HEK293 (cell line): ENCODE measurements around the gene MAZ.

ENCODE experiments used
- CTCF ChIA-PET: fragments of 350-600 bp; formaldehyde crosslinking; extraction: SDS; loops from one replicate; lab custom pipeline; 2021; ENCODE audit warnings: antibody characterized with exemption; lab: Yijun Ruan, JAX
- POLR2A ChIA-PET: fragments of 300-600 bp; formaldehyde crosslinking; extraction: SDS; loops from one replicate; lab custom pipeline; 2020; ENCODE audit warnings: antibody characterized with exemption, inconsistent platforms; lab: Yijun Ruan, JAX
- H3K27ac ChIP-seq: fragments of 200-500 bp; sonication (Bioruptor generic); 2 replicates; pipeline ENCODE4 v1.5.1; 2014; ENCODE audit warnings: low read depth, low read length, control low read depth, inconsistent platforms; ENCODE audit errors: extremely low read depth
- H3K36me3 ChIP-seq, 2 experiments: fragments of 200-500 bp in 1 of 2; sonication (Bioruptor generic) in 1 of 2; 1 replicate in 1 of 2; 2 replicates in 1 of 2; pipeline ENCODE4 v1.5.1; 2014 to 2017; ENCODE audit warnings: inconsistent platforms in 2 of 2, low read length in 2 of 2; ENCODE audit not compliant: control insufficient read depth in 2 of 2, insufficient read depth in 1 of 2
- H3K4me1 ChIP-seq: fragments of 200-500 bp; sonication (Bioruptor generic); 2 replicates; pipeline ENCODE4 v1.5.1; 2014; ENCODE audit warnings: mild to moderate bottlenecking, low read length, inconsistent platforms; ENCODE audit not compliant: control insufficient read depth, insufficient read depth
- H3K4me3 ChIP-seq: 2 replicates; pipeline ENCODE4 v1.5.1; 2011; ENCODE audit warnings: low read depth, mild to moderate bottlenecking, control low read depth, low read length, moderate library complexity
- H3K9me3 ChIP-seq: fragments of 200-500 bp; sonication (Bioruptor generic); 2 replicates; pipeline ENCODE4 v1.5.1; 2014; ENCODE audit warnings: low read depth, low read length, inconsistent platforms; ENCODE audit not compliant: control insufficient read depth, insufficient read depth
- HIC1 ChIP-seq: fragments of 450-650 bp; formaldehyde crosslinking; IDR thresholded peaks from 2 replicates; pipeline ENCODE4 v1.5.1; 2016; ENCODE audit warnings: missing biosample characterization, missing genetic modification characterization
- HOXC10 ChIP-seq: sonication (generic); formaldehyde crosslinking; IDR thresholded peaks from 2 replicates; pipeline ENCODE4 v1.8.1; 2023; ENCODE audit warnings: mild to moderate bottlenecking, missing genetic modification reagents
- IKZF3 ChIP-seq: fragments of 450-650 bp; IDR thresholded peaks from 2 replicates; pipeline ENCODE4 v1.5.0; 2018; ENCODE audit warnings: missing biosample characterization, mild to moderate bottlenecking, missing genetic modification characterization, moderate library complexity
- INSM2 ChIP-seq: fragments of 450-650 bp; formaldehyde crosslinking; IDR thresholded peaks from 2 replicates; pipeline ENCODE4 v1.5.1; 2016; ENCODE audit warnings: missing biosample characterization, missing genetic modification characterization
- KLF1 ChIP-seq: fragments of 450-650 bp; formaldehyde crosslinking; IDR thresholded peaks from 2 replicates; pipeline ENCODE4 v1.5.1; 2016; ENCODE audit warnings: missing biosample characterization, missing genetic modification characterization
- KLF17 ChIP-seq: fragments of 450-650 bp; formaldehyde crosslinking; IDR thresholded peaks from 2 replicates; pipeline ENCODE4 v1.5.1; 2016; ENCODE audit warnings: missing biosample characterization, missing genetic modification characterization
- PATZ1 ChIP-seq: fragments of 450-650 bp; formaldehyde crosslinking; IDR thresholded peaks from 2 replicates; pipeline ENCODE4 v1.5.1; 2016; ENCODE audit warnings: missing biosample characterization, missing genetic modification characterization
- PRDM1 ChIP-seq: fragments of 450-650 bp; formaldehyde crosslinking; IDR thresholded peaks from 2 replicates; pipeline ENCODE4; 2016; ENCODE audit warnings: missing biosample characterization, missing genetic modification characterization
- PRDM10 ChIP-seq: fragments of 450-650 bp; formaldehyde crosslinking; IDR thresholded peaks from 2 replicates; pipeline ENCODE4 v1.5.1; 2016; ENCODE audit warnings: missing biosample characterization, missing genetic modification characterization
- ZBTB21 ChIP-seq: fragments of 450-650 bp; formaldehyde crosslinking; IDR thresholded peaks from 2 replicates; pipeline ENCODE4 v1.5.1; 2017; ENCODE audit warnings: missing biosample characterization, missing genetic modification characterization
- ZBTB8A ChIP-seq: fragments of 450-650 bp; formaldehyde crosslinking; IDR thresholded peaks from 2 replicates; pipeline ENCODE4 v1.5.1; 2016; ENCODE audit warnings: missing biosample characterization, missing genetic modification characterization
- ZEB2 ChIP-seq: fragments of 450-650 bp; formaldehyde crosslinking; IDR thresholded peaks from 2 replicates; pipeline ENCODE4 v1.5.1; 2016; ENCODE audit warnings: missing biosample characterization, missing genetic modification characterization
- ZNF133 ChIP-seq: fragments of 450-650 bp; formaldehyde crosslinking; IDR thresholded peaks from 2 replicates; pipeline ENCODE4 v1.5.1; 2016; ENCODE audit warnings: missing biosample characterization, missing genetic modification characterization
- ZNF184 ChIP-seq: fragments of 450-650 bp; IDR thresholded peaks from 2 replicates; pipeline ENCODE4 v1.5.1; 2018; ENCODE audit warnings: missing biosample characterization, mild to moderate bottlenecking, missing genetic modification characterization
- ZNF19 ChIP-seq: fragments of 450-650 bp; formaldehyde crosslinking; IDR thresholded peaks from 2 replicates; pipeline ENCODE4; 2016; ENCODE audit warnings: missing biosample characterization, missing genetic modification characterization, low read depth
- ZNF335 ChIP-seq: fragments of 450-650 bp; formaldehyde crosslinking; conservative IDR thresholded peaks from 2 replicates; pipeline ENCODE4 v1.5.1; 2016; ENCODE audit warnings: missing biosample characterization, missing genetic modification characterization
- ZNF341 ChIP-seq: fragments of 450-650 bp; formaldehyde crosslinking; IDR thresholded peaks from 2 replicates; pipeline ENCODE4; 2016; ENCODE audit warnings: low read depth, missing biosample characterization, missing genetic modification characterization
- ZNF391 ChIP-seq: fragments of 450-650 bp; formaldehyde crosslinking; IDR thresholded peaks from 2 replicates; pipeline ENCODE4 v1.5.1; 2016; ENCODE audit warnings: low read depth, missing biosample characterization, missing genetic modification characterization, borderline replicate concordance
- ZNF394 ChIP-seq: fragments of 450-650 bp; formaldehyde crosslinking; IDR thresholded peaks from 2 replicates; pipeline ENCODE4 v1.5.1; 2016; ENCODE audit warnings: missing biosample characterization, missing genetic modification characterization, mild to moderate bottlenecking, moderate library complexity, borderline replicate concordance
- ZNF398 ChIP-seq: fragments of 450-650 bp; formaldehyde crosslinking; IDR thresholded peaks from 2 replicates; pipeline ENCODE4 v1.5.1; 2017; ENCODE audit warnings: missing biosample characterization, missing genetic modification characterization
- ZNF600 ChIP-seq: fragments of 450-650 bp; formaldehyde crosslinking; IDR thresholded peaks from 2 replicates; pipeline ENCODE4 v1.5.1; 2016; ENCODE audit warnings: missing biosample characterization, missing genetic modification characterization
- ZNF776 ChIP-seq: fragments of 450-650 bp; formaldehyde crosslinking; IDR thresholded peaks from 2 replicates; pipeline ENCODE4 v1.5.0; 2017; ENCODE audit warnings: missing biosample characterization, missing genetic modification characterization, borderline replicate concordance

Gene MAZ

GRCh38 chr16:29775742-29776408, 30.5 kb upstream of the MAZ start:
- ChIA-PET POLR2A (no interaction called here), CTCF (interaction anchor here (0.7 kb wide), 1 partner anchor 146 kb away, joined by 3 read pairs; no protein-coding TSS in a partner anchor)
- no peaks in the 10 kb centered on the region for H3K4me1 ChIP-seq
- no peak overlapping the region for H3K27ac ChIP-seq
- H3K36me3 ChIP-seq = no peaks in the 10 kb centered on the region
- H3K9me3 ChIP-seq = no peaks in the 10 kb centered on the region
- H3K4me3 ChIP-seq = no peak overlapping the region
- TF ChIP-seq INSM2 (tag by site-specific recombination) = no peak
- no peak for TF ChIP-seq ZNF391 (tag by site-specific recombination)
- TF ChIP-seq ZEB2 (tag by site-specific recombination) = 0 out of 2 replicates have a peak, but pooled peaks have one; percentile 37
- peak; percentile 92 for TF ChIP-seq PRDM1 (tag by site-specific recombination)
- no peak for TF ChIP-seq ZNF19 (tag by site-specific recombination)
- TF ChIP-seq ZNF776 (tag by site-specific recombination) = no peak
- peak; percentile 84 for TF ChIP-seq ZNF398 (tag by site-specific recombination)
- 0 out of 2 replicates have a peak, but pooled peaks have one; percentile 37 for TF ChIP-seq ZBTB21 (tag by site-specific recombination)
- no peak for TF ChIP-seq ZNF394 (tag by site-specific recombination)
- TF ChIP-seq ZNF341 (tag by site-specific recombination) = peak; percentile 62
- no peak for TF ChIP-seq HIC1 (tag by site-specific recombination)
- TF ChIP-seq ZNF600 (tag by site-specific recombination) = 0 out of 2 replicates have a peak, but pooled peaks have one; percentile 13
- TF ChIP-seq ZNF184 (tag by site-specific recombination) = peak; percentile 44; the same call in 1 of the 2 replicates
- TF ChIP-seq HOXC10 (CRISPR knock-in tag) = no peak
- no peak for TF ChIP-seq ZNF133 (tag by site-specific recombination)
- peak; percentile 55; the same call in 1 of the 2 replicates for TF ChIP-seq PATZ1 (tag by site-specific recombination)
- peak; percentile 80 for TF ChIP-seq KLF17 (tag by site-specific recombination)
- peak; percentile 93 for TF ChIP-seq PRDM10
- TF ChIP-seq IKZF3 (tag by site-specific recombination) = 0 out of 2 replicates have a peak, but pooled peaks have one; percentile 12
- peak; percentile 95 for TF ChIP-seq ZNF335
- TF ChIP-seq ZBTB8A (tag by site-specific recombination) = no peak
- TF ChIP-seq KLF1 (tag by site-specific recombination) = peak; percentile 42; the same call in 1 of the 2 replicates
